Measurements from ENCODE around the gene ASMTL.
"Not testable (repeated sequence)": the region's sequence is repeated elsewhere in the genome, so short reads cannot be mapped to it uniquely, and the experiment has no call there.

ASMTL gene

DNA sequence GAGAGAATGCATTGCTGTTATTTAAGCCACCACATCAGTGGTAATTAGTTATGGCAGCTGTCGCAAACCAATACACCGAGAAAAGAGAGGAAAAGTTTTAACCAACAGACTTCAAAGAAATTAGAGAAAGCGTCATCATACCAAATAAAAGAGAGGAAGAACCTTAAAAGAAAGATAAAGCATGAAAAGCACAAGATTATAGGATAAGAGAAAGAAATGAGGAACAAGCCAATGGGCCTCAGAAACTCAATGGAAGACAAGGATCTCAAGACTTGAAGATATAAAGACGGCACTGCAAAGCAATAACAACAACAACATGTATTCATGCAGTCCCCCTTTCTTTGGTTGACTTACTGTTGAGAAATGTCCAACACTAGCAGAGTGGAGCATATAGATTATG is 22.8 kb upstream of the ASMTL start:
- no peak for TF ChIP-seq ZNF274 (IDR thresholded peaks at IDR 0.05; ENCODE audit: low read depth, low read length)
- no peak overlapping the region for H3K4me3 ChIP-seq (ENCODE audit: low read length)

DNA sequence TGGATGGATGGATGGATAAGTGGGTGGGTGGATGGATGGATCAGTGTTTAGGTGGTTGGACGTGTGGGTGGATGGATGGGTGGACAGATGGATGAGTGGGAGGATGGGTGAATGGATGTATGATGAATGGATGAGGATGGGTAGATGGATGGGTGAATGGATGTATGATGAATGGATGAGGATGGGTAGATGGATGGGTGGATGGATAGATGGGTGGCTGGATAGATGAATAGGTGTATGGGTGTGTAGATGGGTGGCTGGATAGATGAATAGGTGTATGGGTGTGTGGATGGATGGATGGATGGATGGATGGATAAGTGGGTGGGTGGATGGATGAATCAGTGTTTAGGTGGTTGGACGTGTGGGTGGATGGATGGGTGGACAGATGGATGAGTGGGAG is 21.9 kb upstream of the ASMTL start:
- not testable (repeated sequence) for H3K4me3 ChIP-seq (ENCODE audit: low read length)

DNA sequence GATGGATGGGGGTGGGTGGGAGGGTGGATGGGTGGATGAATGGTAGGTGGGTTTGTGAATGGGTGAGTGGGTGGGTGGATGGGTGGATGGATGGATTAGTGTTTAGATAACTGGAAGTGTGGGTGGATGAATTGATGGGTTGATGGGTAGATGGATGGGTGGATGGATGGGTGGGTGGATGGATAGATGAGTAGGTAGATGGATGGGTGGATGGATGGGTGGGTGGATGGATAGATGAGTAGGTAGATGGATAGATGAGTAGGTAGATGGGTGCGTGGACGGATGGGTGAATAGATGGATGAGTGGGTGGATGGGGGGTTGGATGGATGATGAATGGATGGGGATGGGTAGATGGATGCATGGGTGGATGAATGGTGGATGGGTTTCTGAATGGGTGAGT is 20.3 kb upstream of the ASMTL start:
- no peak for TF ChIP-seq ZNF274 (IDR thresholded peaks at IDR 0.05; ENCODE audit: low read depth, low read length)
- H3K4me3 ChIP-seq (ENCODE audit: low read length): no peak overlapping the region

DNA sequence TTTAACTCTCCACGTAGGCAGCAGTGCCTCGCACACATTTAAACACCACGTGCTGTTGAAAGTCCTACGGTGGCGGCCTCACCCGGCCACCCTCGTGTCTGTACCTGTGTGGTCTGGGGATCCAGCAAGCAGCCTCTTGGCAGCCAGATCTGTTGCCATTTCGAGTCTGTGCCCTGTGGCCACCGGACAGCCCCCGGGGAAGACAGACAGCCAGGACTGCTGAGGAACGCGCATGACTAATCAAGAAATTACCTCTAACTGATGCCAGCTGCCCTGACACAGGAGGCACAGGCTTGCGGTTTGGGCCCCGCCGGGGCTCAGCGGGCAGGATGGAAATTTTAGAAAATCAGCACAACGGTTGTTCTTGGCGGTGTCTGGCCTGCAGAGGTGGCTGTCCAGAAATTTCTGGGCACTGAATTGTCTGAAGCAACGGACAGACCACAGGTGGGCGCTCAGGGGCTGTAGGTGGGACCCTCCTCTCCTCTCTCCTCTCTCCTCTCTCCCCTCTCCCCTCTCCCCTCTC is 15.6 kb upstream of the ASMTL start:
- no peak overlapping the region for H3K4me3 ChIP-seq (ENCODE audit: low read length)
- TF ChIP-seq ZNF274 (IDR thresholded peaks at IDR 0.05; ENCODE audit: low read depth, low read length): no peak

DNA sequence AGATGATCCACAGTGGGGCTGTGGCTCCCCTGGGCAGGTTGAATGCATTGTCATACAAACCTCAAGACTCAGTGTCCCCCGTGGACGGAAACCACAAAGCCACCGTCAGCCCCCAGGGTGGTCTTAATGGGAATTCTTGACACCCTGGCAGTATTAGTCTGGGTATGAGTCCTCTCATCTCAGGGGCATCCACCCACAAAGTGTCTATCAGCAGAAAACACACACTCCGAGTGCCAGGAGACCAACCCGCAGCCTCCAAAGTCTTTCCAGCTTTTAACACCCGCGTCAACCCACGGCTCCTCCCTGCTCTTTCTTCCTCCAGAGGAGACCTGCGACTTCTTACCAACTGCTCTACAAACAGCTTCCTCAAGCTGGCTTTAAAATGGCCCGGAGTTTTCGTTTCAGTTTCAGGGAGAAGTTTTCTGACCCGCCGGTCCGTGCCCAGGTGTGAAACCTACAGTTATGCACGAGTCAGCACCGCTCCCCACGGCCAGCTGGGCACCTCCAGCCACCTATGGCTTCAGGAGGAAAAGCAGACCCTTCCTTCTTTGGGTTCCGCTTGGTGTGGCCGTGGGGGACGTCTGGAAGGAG is 14.4 kb upstream of the ASMTL start:
- TF ChIP-seq ZNF274 (IDR thresholded peaks at IDR 0.05; ENCODE audit: low read depth, low read length): no peak
- peak overlapping the region; percentile 36; the same call in 1 of the 2 replicates for H3K4me3 ChIP-seq (ENCODE audit: low read length)

DNA sequence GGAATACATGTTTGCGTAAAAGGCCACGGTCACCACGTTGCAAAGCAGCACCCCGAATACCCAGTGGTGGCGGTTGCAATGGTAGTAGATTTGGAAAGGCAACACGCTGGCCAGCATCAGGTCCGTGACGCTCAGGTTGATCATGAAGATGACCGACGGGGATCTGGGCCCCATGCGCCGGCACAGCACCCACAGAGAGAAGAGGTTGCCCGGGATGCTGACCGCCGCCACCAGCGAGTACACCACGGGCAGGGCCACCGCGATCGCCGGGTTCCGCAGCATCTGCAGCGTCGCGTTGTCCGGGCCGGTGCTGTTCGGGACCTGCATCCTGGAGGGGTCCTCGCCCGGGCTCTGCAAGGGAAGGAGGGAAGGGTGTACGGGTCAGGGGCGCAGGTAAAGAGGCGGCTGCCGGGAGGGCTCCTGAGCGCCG is 13.5 kb upstream of the ASMTL start:
- no peak overlapping the region for H3K4me3 ChIP-seq (ENCODE audit: low read length)
- TF ChIP-seq ZNF274 (IDR thresholded peaks at IDR 0.05; ENCODE audit: low read depth, low read length): no peak

DNA sequence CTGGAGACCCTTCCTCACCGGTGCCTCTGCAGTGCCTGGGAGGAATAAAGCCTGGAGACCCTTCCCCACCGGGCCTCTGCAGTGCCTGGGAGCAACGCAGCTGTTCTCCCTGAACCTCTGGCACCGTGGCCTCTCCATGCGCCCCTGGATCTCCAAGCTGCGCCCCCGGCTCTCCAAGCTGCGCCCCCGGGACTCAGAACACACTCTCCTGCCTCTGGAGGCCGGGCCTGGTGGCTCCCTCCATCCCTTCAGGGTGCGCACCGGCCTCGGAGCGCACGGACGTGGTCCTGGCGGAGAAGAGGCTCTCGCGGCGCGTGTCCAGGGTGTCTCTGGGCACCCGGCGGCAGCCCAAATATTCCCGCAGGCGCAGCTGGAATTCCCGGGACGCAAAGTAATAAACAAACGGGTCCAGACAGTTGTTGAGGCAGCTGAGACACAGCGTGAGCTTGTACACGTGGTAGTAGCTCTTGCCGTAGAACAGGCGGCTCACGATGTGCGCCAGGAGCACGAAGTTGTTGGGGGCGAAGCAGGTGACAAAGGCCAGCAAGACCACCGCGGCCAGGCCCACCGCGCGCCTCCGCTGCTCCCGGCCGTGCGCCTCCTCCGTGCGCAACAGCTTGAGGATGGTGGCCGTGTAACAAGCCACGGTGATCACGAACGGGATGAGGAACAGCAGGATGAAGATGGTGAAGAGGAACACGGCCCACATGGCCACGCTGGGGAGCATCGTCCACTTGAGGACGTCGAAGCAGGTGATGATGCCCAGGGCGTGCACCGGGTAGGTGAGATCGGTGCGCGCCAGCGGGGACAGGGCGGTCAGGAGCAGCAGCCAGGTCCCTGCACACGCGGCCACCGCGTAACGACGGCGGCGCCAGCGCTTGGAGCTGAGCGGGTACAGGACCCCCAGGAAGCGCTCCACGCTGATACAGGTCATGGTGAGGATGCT is 12.8 kb upstream of the ASMTL start:
- TF ChIP-seq ZNF274 (IDR thresholded peaks at IDR 0.05; ENCODE audit: low read depth, low read length): no peak
- no peak overlapping the region for H3K4me3 ChIP-seq (ENCODE audit: low read length)

DNA sequence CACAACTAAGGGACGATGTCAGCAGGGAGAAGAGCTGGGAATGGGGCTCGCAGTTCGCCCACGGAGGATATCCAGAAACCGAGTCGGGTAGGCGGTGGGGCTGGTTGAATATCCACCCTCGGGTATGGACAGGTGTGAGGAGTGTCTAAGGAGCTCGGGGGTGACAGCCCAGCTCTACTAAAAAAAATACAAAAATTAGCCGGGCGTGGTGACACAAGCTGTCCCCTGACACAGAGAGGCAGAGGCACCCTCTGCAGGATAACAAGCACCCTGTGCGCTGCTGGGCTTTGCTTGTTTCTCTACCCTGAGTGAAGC is 12.2 kb upstream of the ASMTL start:
- no peak overlapping the region for H3K4me3 ChIP-seq (ENCODE audit: low read length)
- no peak for TF ChIP-seq ZNF274 (IDR thresholded peaks at IDR 0.05; ENCODE audit: low read depth, low read length)

DNA sequence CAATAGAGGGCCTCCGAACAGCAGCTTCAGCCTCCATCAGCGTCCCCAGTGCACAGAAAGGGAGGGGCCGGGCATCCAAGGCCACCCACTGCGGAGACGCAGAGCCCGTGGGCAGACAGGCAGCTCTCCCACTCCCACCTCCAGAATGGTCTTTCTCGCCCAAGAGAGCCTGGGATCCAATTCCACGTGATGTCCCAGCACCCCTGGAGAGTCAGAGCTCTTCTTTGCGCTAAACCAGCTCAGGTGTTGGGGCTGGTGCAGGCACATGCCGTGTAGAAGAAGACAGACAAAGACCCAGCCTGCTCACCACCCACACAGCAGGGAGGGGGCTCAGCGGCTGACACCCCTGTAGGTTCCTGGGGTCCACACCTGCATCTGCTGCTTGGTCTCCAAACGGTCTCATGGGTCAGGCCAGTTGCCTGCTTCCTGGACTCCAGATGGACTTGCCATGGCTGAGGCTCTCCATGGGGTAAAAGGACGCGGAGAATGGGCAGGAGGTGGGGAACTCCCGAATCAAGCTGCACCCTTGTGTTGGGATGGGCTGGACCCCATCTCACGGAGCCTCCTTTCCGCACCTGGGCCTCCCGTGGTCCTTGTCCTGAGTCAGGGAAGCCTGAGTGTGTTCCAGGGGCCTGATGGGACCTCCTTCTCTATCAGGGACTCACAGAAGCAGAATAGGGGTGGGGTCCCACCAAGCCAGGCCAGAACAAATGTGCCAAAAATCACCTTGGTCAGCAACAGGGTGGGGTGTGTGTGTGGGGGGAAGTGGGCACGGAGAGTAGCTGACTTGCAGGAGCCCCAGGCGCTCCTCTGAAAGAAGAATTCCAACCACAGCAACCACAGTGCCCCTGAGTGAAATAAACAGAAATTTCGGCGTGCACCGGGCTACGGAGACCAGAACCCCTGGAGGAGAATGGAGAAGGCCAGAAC is 11.6 kb upstream of the ASMTL start:
- no peak for TF ChIP-seq ZNF274 (IDR thresholded peaks at IDR 0.05; ENCODE audit: low read depth, low read length)

DNA sequence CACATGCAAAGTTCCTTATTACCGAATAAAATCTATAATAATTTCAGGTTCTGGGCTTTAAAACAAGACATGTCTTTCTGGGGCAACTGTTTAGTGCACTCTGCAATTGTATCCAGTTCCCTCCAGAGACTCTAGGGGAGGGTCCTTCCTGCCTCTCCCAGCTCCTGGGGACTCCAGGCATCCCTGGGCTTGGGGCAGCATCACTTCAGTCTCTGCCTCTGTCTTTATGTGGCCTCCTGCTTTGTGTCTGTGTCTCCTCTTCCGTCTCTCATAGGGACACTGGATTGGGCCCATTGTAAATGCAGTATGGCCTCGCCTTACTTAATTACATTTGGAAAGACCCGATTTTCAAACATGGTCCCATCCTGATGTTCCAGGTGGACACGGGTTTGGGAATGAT is 10.9 kb upstream of the ASMTL start:
- no peak for TF ChIP-seq ZNF274 (IDR thresholded peaks at IDR 0.05; ENCODE audit: low read depth, low read length)
- no peak overlapping the region for H3K4me3 ChIP-seq (ENCODE audit: low read length)

More for the DNA sequence above, 11.6 kb upstream of the ASMTL start:
- no peak overlapping the region for H3K4me3 ChIP-seq (ENCODE audit: low read length)

DNA sequence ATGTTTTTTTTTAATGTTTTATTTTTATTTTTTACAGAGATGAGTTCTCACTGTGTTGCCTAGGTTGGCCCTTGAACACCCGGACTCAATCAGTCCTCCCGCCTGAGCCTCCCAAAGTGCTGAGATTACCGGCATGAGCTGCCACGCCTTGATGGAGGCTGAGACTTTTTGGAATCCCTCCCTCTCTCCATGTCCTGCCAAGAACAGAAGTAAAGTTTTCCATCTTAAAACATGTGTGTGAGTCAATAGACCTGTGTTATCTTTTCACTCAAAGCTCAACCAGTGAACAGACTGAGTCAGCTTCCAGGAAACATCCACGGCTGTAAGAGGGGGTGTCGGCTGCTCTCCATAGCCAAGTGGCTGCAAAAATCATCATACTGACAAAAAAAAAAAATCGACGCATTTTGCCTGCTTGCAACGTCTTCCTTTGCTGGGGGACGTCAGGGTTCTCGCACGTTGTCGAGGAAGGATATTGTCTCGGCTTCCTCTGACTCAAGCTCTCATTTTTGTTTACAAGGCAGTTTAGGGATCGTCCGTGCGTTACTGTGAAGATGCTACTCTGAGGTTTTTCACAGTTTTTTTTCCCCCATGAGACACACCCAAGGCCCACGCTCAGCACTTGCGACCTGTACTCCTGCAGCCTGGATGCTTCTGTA is 10.0 kb upstream of the ASMTL start:
- no peak overlapping the region for H3K4me3 ChIP-seq (ENCODE audit: low read length)

DNA sequence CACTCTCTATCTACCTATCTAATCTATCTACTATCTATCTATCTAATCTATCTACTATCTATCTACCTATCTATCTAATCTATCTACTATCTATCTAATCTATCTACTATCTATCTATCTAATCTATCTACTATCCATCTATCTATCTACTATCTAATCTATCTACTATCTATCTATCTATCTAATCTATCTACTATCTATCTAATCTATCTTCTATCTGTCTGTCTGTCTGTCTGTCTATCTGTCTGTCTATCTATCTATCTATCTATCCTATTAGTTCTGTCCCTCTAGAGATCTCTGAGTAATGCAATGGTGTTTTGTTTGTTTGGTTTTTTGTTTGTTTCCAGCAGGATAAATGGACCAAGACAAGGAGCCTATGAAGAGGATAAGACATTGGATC is 9.4 kb upstream of the ASMTL start:
- no peak for TF ChIP-seq ZNF274 (IDR thresholded peaks at IDR 0.05; ENCODE audit: low read depth, low read length)
- no peak overlapping the region for H3K4me3 ChIP-seq (ENCODE audit: low read length)

More for the DNA sequence above, 10.0 kb upstream of the ASMTL start:
- TF ChIP-seq ZNF274 (IDR thresholded peaks at IDR 0.05; ENCODE audit: low read depth, low read length): no peak

DNA sequence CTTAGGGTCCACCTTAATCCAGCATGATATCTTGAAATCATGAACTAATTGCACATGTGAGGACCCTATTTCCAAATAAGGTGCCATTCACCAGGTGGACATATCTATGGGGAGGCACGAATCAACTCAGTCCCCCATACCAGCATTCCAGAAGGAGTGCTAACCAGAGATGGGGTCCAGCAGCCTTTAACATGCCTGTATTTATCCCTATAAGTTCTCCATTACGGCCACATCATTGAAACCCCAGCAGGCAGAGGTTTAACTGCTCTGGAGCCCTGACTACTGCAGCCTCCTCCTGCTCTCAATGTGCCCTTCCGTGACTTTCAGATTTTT is 3.2 kb upstream of the ASMTL start:
- no peak overlapping the region for H3K4me3 ChIP-seq (ENCODE audit: low read length)
- TF ChIP-seq ZNF274 (IDR thresholded peaks at IDR 0.05; ENCODE audit: low read depth, low read length): no peak
